Adipocyte (in vitro differentiated cells): ENCODE results near the gene B4GALT4.
A peak's percentile ranks its signal among the peaks of the same experiment; 100 is the strongest.
"Not testable (repeated sequence)": the region's sequence is repeated elsewhere in the genome, so short reads cannot be mapped to it uniquely, and the experiment has no call there.

Experiments used
- DNase-seq: peaks from one replicate; pipeline ENCODE4 v3.0.0-alpha.2; 2015; ENCODE audit warnings: low read depth
- H3K27me3 ChIP-seq: replicated peaks from 2 replicates; pipeline ENCODE4 v1.7.0; 2013; ENCODE audit warnings: mild to moderate bottlenecking, low read length, moderate library complexity; ENCODE audit not compliant: control insufficient read depth, insufficient read depth
- H3K36me3 ChIP-seq: 2 replicates; pipeline ENCODE4 v1.7.0; 2013; ENCODE audit warnings: low read length, mild to moderate bottlenecking, moderate library complexity; ENCODE audit not compliant: control insufficient read depth, insufficient read depth, severe bottlenecking
- H3K4me1 ChIP-seq: 2 replicates; pipeline ENCODE4 v1.7.0; 2013; ENCODE audit warnings: mild to moderate bottlenecking, low read length, moderate library complexity; ENCODE audit not compliant: control insufficient read depth, insufficient read depth
- H3K4me3 ChIP-seq: 2 replicates; pipeline ENCODE4 v1.7.0; 2013; ENCODE audit warnings: mild to moderate bottlenecking, low read length, moderate library complexity
- H3K9ac ChIP-seq: 2 replicates; pipeline ENCODE4 v1.7.0; 2013; ENCODE audit warnings: mild to moderate bottlenecking, low read length, moderate library complexity
- H3K9me3 ChIP-seq: 2 replicates; pipeline ENCODE4 v1.7.0; 2013; ENCODE audit warnings: mild to moderate bottlenecking, low read length, moderate library complexity; ENCODE audit not compliant: control insufficient read depth

B4GALT4 gene

GRCh38 chr3:119240591-119241434, at the start of gene B4GALT4:
Gene B4GALT4 (minus strand): TSS chr3:119240878. CDS start chr3:119230099, 10,779 bp downstream.
- Histone ChIP-seq H3K36me3 (peaks cover 10% of the 10 kb centered on the region), H3K9me3 (no peaks in the 10 kb centered on the region), H3K27me3 (no peaks in the 10 kb centered on the region), H3K9ac (peak within 1 kb of the TSS; percentile 96), H3K4me1 (peaks cover 33% of the 10 kb centered on the region), H3K4me3 (peak within 1 kb of the TSS; percentile 98)
- DNase-seq, result peak; percentile 96

- no peak overlapping the region for H3K4me3 ChIP-seq
- no peaks in the 10 kb centered on the region for H3K36me3 ChIP-seq
- peaks cover 6% of the 10 kb centered on the region for H3K4me1 ChIP-seq
- no peak overlapping the region for H3K9ac ChIP-seq
- DNase-seq, result no peak
- peaks cover 20% of the 10 kb centered on the region for H3K9me3 ChIP-seq
- H3K27me3 ChIP-seq, result no peaks in the 10 kb centered on the region
Observed at GRCh38 chr3:119289404-119289770, 48.7 kb upstream of the B4GALT4 start.

DNA sequence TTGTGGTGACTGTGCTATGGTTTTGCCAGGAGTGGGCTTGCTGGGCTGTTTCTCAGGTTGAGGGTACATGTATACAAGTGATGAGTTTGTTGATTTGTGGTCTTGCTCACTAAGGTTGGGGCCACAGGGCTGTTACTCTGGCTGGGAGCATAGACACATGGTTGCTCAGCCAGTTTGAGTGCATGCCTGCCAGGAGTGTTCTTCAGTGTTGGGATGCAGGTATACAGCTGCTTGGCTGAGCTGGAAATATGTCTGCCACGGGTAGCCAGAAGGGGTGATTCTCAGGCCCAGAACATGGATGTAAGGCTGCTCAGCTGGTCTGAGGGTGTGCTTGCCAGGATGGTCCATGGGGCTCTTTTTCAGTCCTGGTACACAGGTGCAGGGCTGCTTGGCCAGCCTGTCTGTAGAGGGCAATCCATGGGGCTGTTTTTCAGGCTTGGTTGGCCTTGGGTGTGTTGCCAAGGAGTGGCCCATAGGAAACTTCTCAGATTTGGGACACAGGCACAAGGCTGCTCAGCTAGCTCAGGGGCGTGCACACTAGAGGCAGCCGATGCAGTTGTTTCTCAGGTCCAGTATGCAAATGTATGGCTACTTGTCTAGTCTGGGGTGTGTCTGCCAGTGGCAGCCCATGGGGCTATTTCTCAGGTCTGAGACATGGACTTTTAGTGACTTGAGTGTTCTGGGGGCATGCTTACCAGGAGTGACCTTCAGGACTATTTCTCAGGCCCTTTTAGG, 48.2 kb upstream of the B4GALT4 start:
- Histone ChIP-seq H3K9ac (no peak overlapping the region), H3K36me3 (no peaks in the 10 kb centered on the region), H3K4me1 (peaks cover 6% of the 10 kb centered on the region), H3K4me3 (no peak overlapping the region), H3K27me3 (no peaks in the 10 kb centered on the region), H3K9me3 (peaks cover 22% of the 10 kb centered on the region)
- DNase-seq, result no peak

DNA sequence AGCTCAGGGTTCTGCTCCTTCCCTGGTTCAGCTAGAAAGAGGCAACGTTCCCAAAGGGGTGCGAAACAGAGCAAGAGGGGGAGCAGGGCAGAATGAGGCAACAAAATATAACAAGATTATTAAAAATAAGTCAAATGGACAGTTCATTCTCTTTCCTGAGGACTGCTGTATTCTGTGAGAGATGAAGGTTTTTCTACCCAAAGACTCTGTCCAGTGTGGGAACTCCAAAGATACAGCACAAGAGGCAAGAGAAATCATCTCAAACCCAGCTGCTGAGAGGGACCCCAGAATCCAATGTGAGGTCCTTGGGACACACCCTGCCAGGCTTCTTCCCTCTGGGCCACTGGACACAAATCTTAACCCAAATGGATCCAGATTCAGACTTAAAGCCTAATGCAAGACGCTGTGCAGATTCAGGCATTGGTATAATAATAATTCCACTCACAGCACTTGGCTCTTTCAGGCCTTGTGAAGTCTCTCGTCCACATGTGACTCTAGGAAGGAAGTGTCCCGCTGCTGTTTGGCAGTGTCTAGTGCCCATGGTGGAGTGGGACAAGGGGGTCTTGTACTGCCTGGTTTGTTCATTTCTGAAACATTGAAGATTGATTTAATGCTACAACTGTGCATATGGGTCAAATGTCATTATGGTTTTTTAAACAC, 39.0 kb upstream of the B4GALT4 start:
- Histone ChIP-seq H3K4me1 (no peaks in the 10 kb centered on the region), H3K9me3 (peaks cover 13% of the 10 kb centered on the region), H3K4me3 (no peak overlapping the region), H3K9ac (no peak overlapping the region), H3K36me3 (no peaks in the 10 kb centered on the region), H3K27me3 (no peaks in the 10 kb centered on the region)
- no peak for DNase-seq

DNA sequence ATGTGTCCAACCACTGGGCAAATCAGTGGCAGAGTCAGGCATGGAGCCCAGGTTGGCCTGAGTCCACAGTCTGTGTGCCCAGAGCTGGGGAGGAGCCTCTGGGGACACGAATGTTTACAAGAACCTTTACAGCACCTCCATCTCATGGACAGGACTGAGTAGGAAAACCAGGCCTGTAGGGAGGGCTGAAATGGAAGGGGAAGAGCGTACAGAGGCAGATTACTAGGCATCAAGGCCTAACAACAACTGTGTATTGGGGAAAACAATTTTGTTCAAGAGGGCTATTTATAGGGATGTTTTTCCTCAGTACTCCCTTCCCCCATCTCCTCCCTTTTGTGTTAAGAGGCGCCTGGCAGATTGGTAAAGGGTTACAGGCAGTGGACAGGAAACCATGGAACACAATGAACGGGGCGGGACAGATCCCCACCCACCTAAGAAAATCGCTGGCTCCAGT, 38.5 kb upstream of the B4GALT4 start:
- Histone ChIP-seq H3K4me3 (no peak overlapping the region), H3K9ac (no peak overlapping the region), H3K36me3 (no peaks in the 10 kb centered on the region), H3K9me3 (peaks cover 13% of the 10 kb centered on the region), H3K27me3 (no peaks in the 10 kb centered on the region), H3K4me1 (no peaks in the 10 kb centered on the region)
- DNase-seq, result no peak

DNA sequence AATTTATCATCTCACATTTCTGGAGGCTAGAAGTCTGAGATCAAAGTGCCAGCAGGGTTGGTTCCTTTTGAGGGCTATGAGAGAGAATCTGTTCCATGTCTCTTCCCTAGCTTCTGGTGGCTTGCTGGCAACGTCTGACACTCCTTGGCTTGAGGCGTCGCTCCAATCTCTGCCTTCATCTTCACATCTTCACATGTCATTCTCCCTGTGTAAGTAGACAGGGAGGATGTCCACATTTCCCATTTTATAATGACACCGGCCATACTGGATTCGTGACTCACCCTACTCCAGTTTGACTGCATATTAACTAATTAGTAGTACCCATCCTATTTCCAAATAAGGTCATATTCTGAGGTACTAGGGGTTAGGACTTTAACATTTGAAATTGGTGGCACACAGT, 36.0 kb upstream of the B4GALT4 start:
- H3K9ac ChIP-seq, result no peak overlapping the region
- DNase-seq, result no peak
- no peaks in the 10 kb centered on the region for H3K9me3 ChIP-seq
- H3K27me3 ChIP-seq, result no peaks in the 10 kb centered on the region
- H3K36me3 ChIP-seq, result no peaks in the 10 kb centered on the region
- no peak overlapping the region for H3K4me3 ChIP-seq
- no peaks in the 10 kb centered on the region for H3K4me1 ChIP-seq

- H3K27me3 ChIP-seq, DNase-seq, H3K4me3 ChIP-seq, H3K4me1 ChIP-seq, H3K9me3 ChIP-seq, H3K36me3 ChIP-seq, H3K9ac ChIP-seq: not testable (repeated sequence)
Observed at GRCh38 chr3:119270212-119270611, 29.5 kb upstream of the B4GALT4 start.

DNA sequence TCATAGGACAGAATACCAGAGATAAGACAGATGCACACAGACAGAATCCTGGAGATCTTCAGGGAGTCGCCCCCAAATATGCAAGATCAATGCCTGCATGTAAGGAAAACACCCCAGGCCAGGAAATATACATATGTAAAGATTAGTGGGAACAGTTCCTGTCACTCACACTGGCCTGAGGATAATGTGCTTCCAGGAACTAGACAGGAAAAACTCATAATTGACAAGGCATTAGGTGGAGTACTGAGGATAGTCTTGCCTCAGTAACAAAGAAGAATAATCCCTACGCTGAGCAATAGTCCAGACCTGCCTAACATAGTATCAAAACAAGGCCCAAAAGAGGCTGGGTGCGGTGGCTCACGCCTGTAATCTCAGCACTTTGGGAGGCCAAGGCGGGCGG, 20.4 kb upstream of the B4GALT4 start:
- no peaks in the 10 kb centered on the region for H3K27me3 ChIP-seq
- no peak overlapping the region for H3K9ac ChIP-seq
- peaks cover 3% of the 10 kb centered on the region for H3K4me1 ChIP-seq
- no peak overlapping the region for H3K4me3 ChIP-seq
- H3K36me3 ChIP-seq, result no peaks in the 10 kb centered on the region
- DNase-seq, result no peak
- H3K9me3 ChIP-seq, result no peaks in the 10 kb centered on the region

DNA sequence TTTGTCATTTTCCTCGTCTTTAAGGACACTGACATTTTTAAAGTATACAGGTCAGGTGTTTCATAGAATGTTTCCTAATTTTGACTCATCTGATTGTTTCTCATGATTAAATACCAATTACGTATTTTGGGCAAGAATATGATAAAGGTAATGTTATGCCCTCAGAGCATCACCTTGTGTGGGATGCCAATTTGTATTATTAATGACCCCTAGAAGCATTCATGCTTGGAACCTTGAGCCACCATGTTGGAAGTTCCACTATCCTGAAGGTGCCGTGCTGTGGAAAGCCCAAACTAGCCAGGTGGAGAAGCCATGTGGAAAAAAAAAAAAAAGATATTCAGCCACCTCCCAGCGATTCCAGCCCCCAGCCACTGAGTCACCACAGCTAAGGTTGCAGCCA, 19.1 kb upstream of the B4GALT4 start:
- no peaks in the 10 kb centered on the region for H3K9me3 ChIP-seq
- DNase-seq, result no peak
- H3K27me3 ChIP-seq, result no peaks in the 10 kb centered on the region

GRCh38 chr3:119258915-119259314, 18.2 kb upstream of the B4GALT4 start:
- no peaks in the 10 kb centered on the region for H3K27me3 ChIP-seq
- DNase-seq, result peak; percentile 17
- H3K9me3 ChIP-seq, result no peaks in the 10 kb centered on the region
- H3K4me3 ChIP-seq, result no peak overlapping the region
- peaks cover 3% of the 10 kb centered on the region for H3K4me1 ChIP-seq
- H3K36me3 ChIP-seq, result no peaks in the 10 kb centered on the region
- H3K9ac ChIP-seq, result no peak overlapping the region

More for the DNA sequence above, 19.1 kb upstream of the B4GALT4 start:
- no peak overlapping the region for H3K4me3 ChIP-seq
- H3K36me3 ChIP-seq, result no peaks in the 10 kb centered on the region
- H3K9ac ChIP-seq, result no peak overlapping the region
- H3K4me1 ChIP-seq, result peaks cover 3% of the 10 kb centered on the region
